ENCODE data around the gene BRD9. TPM values are rescaled to one million over a fixed set of nuclear protein-coding genes. Genes with fewer than 3 reads are reported as not detected.
"Not testable (repeated sequence)": the region's sequence is repeated elsewhere in the genome, so short reads cannot be mapped to it uniquely, and the experiment has no call there.

BRD9 gene
- total and polyA plus RNA-seq, 2 of the 13 experiments (the other 11 are each of a cell fraction or from before 2014, with no cell fraction given): 5.2 to 22.9 TPM

GRCh38 chr5:843926-844325 lies 48.7 kb downstream of the BRD9 start:
- intact Hi-C loops (cut with micrococcal nuclease; ENCODE audit: unreplicated experiment); H3K4me2 ChIP-seq (ENCODE audit: low read depth, low read length): not testable (repeated sequence)

GRCh38 chr5:843371-843770 lies 49.2 kb downstream of the BRD9 start:
- POLR2A ChIA-PET; H3K79me2 ChIP-seq (ENCODE audit: insufficient read depth, low read length); BruUV-seq (replicated peaks); FAIRE-seq; CTCF ChIA-PET (ENCODE audit: low intra/inter-chr PET ratio, low total read pairs); H3K27me3 ChIP-seq (ENCODE audit: control insufficient read depth in 1 of 2, insufficient read depth in 2 of 2, low read length in 2 of 2); H3K36me3 ChIP-seq (replicated peaks in 1 of 2; ENCODE audit: control insufficient read depth in 1 of 2, insufficient read depth in 2 of 2, low read length in 2 of 2); H3K4me1 ChIP-seq (ENCODE audit: insufficient read depth, low read length); H3K4me2 ChIP-seq (ENCODE audit: low read depth, low read length); H2AFZ ChIP-seq (ENCODE audit: low read length); H3K27ac ChIP-seq (ENCODE audit: extremely low read length, insufficient read depth, low read length); H3K4me3 ChIP-seq (replicated peaks in 1 of 3; ENCODE audit: insufficient read depth in 1 of 3, low read depth in 2 of 3, low read length in 3 of 3); H4K20me1 ChIP-seq (ENCODE audit: insufficient read depth, low read length); intact Hi-C loops (cut with micrococcal nuclease; ENCODE audit: unreplicated experiment); ATAC-seq; H3K9ac ChIP-seq (ENCODE audit: insufficient read depth, low read depth, low read length); H3K9me3 ChIP-seq (ENCODE audit: low read length); DNase-seq (ENCODE audit: low spot score): not testable (repeated sequence)
- WGBS (ENCODE audit: low lambda C conversion rate): 63% methylated on average over 16 of the region's 26 CpGs
- in situ Hi-C loops (cut with HindIII; ENCODE audit: extremely low pct_ligation_motif_present, low pct_unique_long_range_greater_than_20kb): loop anchor here (5.0 kb wide), 1 partner anchor 96 kb away; no protein-coding TSS in a partner anchor

More at GRCh38 chr5:843926-844325, 48.7 kb downstream of the BRD9 start:
- H3K9me3 ChIP-seq (ENCODE audit: low read length); H3K36me3 ChIP-seq (replicated peaks in 1 of 2; ENCODE audit: control insufficient read depth in 1 of 2, insufficient read depth in 2 of 2, low read length in 2 of 2); H3K4me1 ChIP-seq (ENCODE audit: insufficient read depth, low read length); FAIRE-seq; BruUV-seq (replicated peaks); H4K20me1 ChIP-seq (ENCODE audit: insufficient read depth, low read length); POLR2A ChIA-PET; H3K27me3 ChIP-seq (ENCODE audit: control insufficient read depth in 1 of 2, insufficient read depth in 2 of 2, low read length in 2 of 2); H3K9ac ChIP-seq (ENCODE audit: insufficient read depth, low read depth, low read length); CTCF ChIA-PET (ENCODE audit: low intra/inter-chr PET ratio, low total read pairs); H3K27ac ChIP-seq (ENCODE audit: extremely low read length, insufficient read depth, low read length); H3K79me2 ChIP-seq (ENCODE audit: insufficient read depth, low read length); H3K4me3 ChIP-seq (replicated peaks in 1 of 3; ENCODE audit: insufficient read depth in 1 of 3, low read depth in 2 of 3, low read length in 3 of 3); DNase-seq (ENCODE audit: low spot score); H2AFZ ChIP-seq (ENCODE audit: low read length): not testable (repeated sequence)
- TF ChIP-seq STAG1 (CRISPR knock-in tag; IDR thresholded peaks at IDR 0.05) (peak; percentile 62), CTCF (CRISPR knock-in tag; IDR thresholded peaks at IDR 0.05) (peak; percentile 34), ZNF768 (CRISPR knock-in tag; IDR thresholded peaks at IDR 0.05) (peak; percentile 12; the same call in 1 of the 2 replicates)
- WGBS (ENCODE audit: low lambda C conversion rate): 56% methylated on average over 19 of the region's 22 CpGs
- in situ Hi-C loops (cut with HindIII; ENCODE audit: extremely low pct_ligation_motif_present, low pct_unique_long_range_greater_than_20kb): loop anchor here (5.0 kb wide), 1 partner anchor 97 kb away; no protein-coding TSS in a partner anchor
- peak; percentile 44 for ATAC-seq

GRCh38 chr5:842402-843221 lies 50.0 kb downstream of the BRD9 start:
- not testable (repeated sequence) for H4K20me1 ChIP-seq (ENCODE audit: insufficient read depth, low read length)

More at GRCh38 chr5:842402-843221, 50.0 kb downstream of the BRD9 start:
- H3K9me3 ChIP-seq (ENCODE audit: low read length); CTCF ChIA-PET (ENCODE audit: low intra/inter-chr PET ratio, low total read pairs); H3K79me2 ChIP-seq (ENCODE audit: insufficient read depth, low read length); H3K36me3 ChIP-seq (replicated peaks in 1 of 2; ENCODE audit: control insufficient read depth in 1 of 2, insufficient read depth in 2 of 2, low read length in 2 of 2); ATAC-seq; H3K27ac ChIP-seq (ENCODE audit: extremely low read length, insufficient read depth, low read length); POLR2A ChIA-PET; H3K4me3 ChIP-seq (replicated peaks in 1 of 3; ENCODE audit: insufficient read depth in 1 of 3, low read depth in 2 of 3, low read length in 3 of 3); DNase-seq (ENCODE audit: low spot score); H3K4me2 ChIP-seq (ENCODE audit: low read depth, low read length); FAIRE-seq; H2AFZ ChIP-seq (ENCODE audit: low read length); H3K9ac ChIP-seq (ENCODE audit: insufficient read depth, low read depth, low read length); BruUV-seq (replicated peaks); intact Hi-C loops (cut with micrococcal nuclease; ENCODE audit: unreplicated experiment); H3K27me3 ChIP-seq (ENCODE audit: control insufficient read depth in 1 of 2, insufficient read depth in 2 of 2, low read length in 2 of 2); H3K4me1 ChIP-seq (ENCODE audit: insufficient read depth, low read length): not testable (repeated sequence)
- WGBS (ENCODE audit: low lambda C conversion rate): 71% methylated on average over 21 of the region's 32 CpGs
- in situ Hi-C loops (cut with HindIII; ENCODE audit: extremely low pct_ligation_motif_present, low pct_unique_long_range_greater_than_20kb): loop anchor here (5.0 kb wide), 1 partner anchor 95 kb away; no protein-coding TSS in a partner anchor

All from HepG2 (cell line).